Hepatocyte (in vitro differentiated cells): ENCODE measurements around the gene AKT1.

ENCODE experiments used
- EZH2phosphoT487 ChIP-seq: fragments of 200-600 bp; sonication (generic); IDR thresholded peaks from one replicate; pipeline ENCODE4 v1.6.1; 2018; ENCODE audit warnings: antibody characterized with exemption, mild to moderate bottlenecking, low read depth, moderate library complexity; ENCODE audit not compliant: unreplicated experiment, severe bottlenecking
- TF ChIP-seq, protein P1 (sequence below): fragments of 200-600 bp; sonication (generic); IDR thresholded peaks from 2 replicates; pipeline ENCODE4 v1.5.1; 2016; ENCODE audit warnings: antibody characterized with exemption, mild to moderate bottlenecking; ENCODE audit not compliant: poor library complexity

GRCh38 chr14:104729835-104730181 lies 65.7 kb downstream of the AKT1 start:
- TF ChIP-seq, protein P1, sequence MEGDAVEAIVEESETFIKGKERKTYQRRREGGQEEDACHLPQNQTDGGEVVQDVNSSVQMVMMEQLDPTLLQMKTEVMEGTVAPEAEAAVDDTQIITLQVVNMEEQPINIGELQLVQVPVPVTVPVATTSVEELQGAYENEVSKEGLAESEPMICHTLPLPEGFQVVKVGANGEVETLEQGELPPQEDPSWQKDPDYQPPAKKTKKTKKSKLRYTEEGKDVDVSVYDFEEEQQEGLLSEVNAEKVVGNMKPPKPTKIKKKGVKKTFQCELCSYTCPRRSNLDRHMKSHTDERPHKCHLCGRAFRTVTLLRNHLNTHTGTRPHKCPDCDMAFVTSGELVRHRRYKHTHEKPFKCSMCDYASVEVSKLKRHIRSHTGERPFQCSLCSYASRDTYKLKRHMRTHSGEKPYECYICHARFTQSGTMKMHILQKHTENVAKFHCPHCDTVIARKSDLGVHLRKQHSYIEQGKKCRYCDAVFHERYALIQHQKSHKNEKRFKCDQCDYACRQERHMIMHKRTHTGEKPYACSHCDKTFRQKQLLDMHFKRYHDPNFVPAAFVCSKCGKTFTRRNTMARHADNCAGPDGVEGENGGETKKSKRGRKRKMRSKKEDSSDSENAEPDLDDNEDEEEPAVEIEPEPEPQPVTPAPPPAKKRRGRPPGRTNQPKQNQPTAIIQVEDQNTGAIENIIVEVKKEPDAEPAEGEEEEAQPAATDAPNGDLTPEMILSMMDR = no peak
- no peak for TF ChIP-seq EZH2phosphoT487
